Thymus (tissue), 11 donors: ENCODE measurements around the gene DIPK1B. TPM values are rescaled to one million over a fixed set of nuclear protein-coding genes. Genes with fewer than 3 reads are reported as not detected.

Source experiments
- DNase-seq, 9 donors: peaks; one replicate each; pipeline ENCODE4 v3.0.0-alpha.2; 2013; ENCODE audit warnings: low spot score in 9 of 9, low read depth in 6 of 9, missing footprints in 1 of 9
- H3K27ac ChIP-seq, 2 donors: one replicate each; pipeline ENCODE4 v1.5.1; 2013; ENCODE audit warnings: control low read depth in 1 of 2, low read depth in 1 of 2, low read length in 1 of 2, mild to moderate bottlenecking in 1 of 2, moderate library complexity in 1 of 2
- H3K27me3 ChIP-seq, 2 donors: one replicate each; pipeline ENCODE4 v1.5.1; 2013; ENCODE audit warnings: low read length in 1 of 2; ENCODE audit not compliant: control insufficient read depth in 2 of 2, insufficient read depth in 1 of 2
- H3K36me3 ChIP-seq, 2 donors: one replicate each; pipeline ENCODE4 v1.5.1; 2013; ENCODE audit warnings: low read length in 1 of 2, mild to moderate bottlenecking in 1 of 2, moderate library complexity in 1 of 2; ENCODE audit not compliant: control insufficient read depth in 2 of 2, insufficient read depth in 2 of 2
- H3K4me1 ChIP-seq, 2 donors: one replicate each; pipeline ENCODE4 v1.5.1; 2013; ENCODE audit warnings: low read length in 2 of 2; ENCODE audit not compliant: control insufficient read depth in 2 of 2, insufficient read depth in 2 of 2
- H3K4me3 ChIP-seq, 2 donors: one replicate each; pipeline ENCODE4 v1.5.1; 2013; ENCODE audit warnings: low read length in 2 of 2, control low read depth in 1 of 2, mild to moderate bottlenecking in 1 of 2
- H3K9me3 ChIP-seq, 2 donors: one replicate each; pipeline ENCODE4 v1.5.1; 2013; ENCODE audit warnings: low read length in 1 of 2, mild to moderate bottlenecking in 1 of 2; ENCODE audit not compliant: control insufficient read depth in 2 of 2, insufficient read depth in 1 of 2
- WGBS: extraction: QIAGEN DNeasy Blood & Tissue Kit; methylation state at CpG from one replicate; pipeline ENCODE4 v1.1.7; 2013; 5-methylcytosine and 5-hydroxymethylcytosine counted together
- polyA plus RNA-seq: library from polyadenylated mRNA; stranded (reverse); fragments of 200-250 nt; gene quantifications from one replicate; pipeline ENCODE4 v1.2.3, GENCODE V29; 2013
- total RNA-seq: library from RNA; stranded (reverse); fragments of 120-200 nt; gene quantifications from one replicate; pipeline ENCODE4 v1.2.4, GENCODE V29; 2013
- donor health status: healthy.

Gene DIPK1B
- total and polyA plus RNA-seq, 2 donors, result 6.8 to 10.1 TPM

DNA sequence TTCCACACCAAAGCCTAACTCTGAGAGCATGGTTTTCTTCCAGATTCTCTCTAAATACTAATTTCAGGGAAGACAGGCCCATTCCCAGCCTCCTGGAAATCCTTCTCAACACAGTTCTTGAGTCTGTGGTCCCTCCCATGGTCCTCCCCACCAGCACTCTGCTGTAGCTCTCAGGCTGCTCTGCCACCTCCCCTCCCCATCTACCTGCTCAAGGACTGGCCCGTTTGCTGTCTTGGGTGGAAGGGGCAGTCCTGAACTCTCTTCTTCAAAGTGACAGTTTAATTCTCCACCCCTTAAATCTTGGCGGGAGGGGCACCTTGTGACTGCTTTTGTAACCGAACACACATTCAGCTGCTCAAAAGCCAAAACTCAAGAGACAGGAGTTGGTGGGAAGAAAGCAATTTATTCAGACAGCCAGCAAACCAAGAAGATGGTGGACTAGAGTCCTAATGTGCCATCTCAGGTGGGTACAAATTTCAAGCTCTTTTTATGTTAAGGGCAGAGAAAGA, 59.6 kb downstream of the DIPK1B start:
- DNase-seq, result no peak
- Histone ChIP-seq H3K4me3 (no peak overlapping the region), H3K27me3 (peaks cover 2 to 7% of the 10 kb centered on the region in 2 donors), H3K36me3 (no peaks in the 10 kb centered on the region), H3K27ac (no peak overlapping the region), H3K4me1 (peaks cover 0 to 9% of the 10 kb centered on the region in 2 donors), H3K9me3 (peaks cover 4 to 13% of the 10 kb centered on the region in 2 donors)
- 90% methylated on average over 3 of the region's 3 CpGs for WGBS

DNA sequence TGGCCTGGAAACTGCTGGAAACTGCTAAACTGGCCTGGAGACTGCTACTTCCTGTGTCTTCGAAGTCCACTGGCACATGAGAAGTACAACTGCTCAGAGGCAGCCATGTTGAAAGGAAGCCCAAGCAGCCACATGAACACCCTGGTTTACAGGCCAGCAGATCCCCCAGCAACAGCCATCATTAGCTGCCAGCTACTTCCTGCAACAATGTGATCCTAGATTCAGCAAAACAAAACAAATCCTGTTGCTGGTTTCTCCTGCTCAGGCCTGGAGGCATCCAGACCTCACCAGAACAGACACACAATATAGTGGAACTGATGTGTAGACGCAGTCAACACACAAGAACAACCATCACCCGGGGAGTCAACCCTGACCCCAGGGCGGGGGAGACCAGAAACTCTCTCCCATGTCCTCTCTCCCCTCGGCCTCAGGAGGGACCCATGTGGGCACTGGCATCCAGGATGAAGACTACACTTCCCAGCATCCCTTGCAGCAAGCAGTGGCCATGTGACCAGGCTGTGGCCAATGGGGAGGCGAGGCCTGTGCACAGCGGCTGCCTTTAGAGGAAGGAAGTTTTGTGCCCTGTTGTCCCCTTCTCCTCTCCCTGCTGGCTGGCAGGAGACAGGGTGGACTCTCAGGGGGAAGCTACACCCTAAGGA, 61.1 kb downstream of the DIPK1B start:
- Histone ChIP-seq H3K27ac (no peak overlapping the region), H3K4me3 (no peak overlapping the region), H3K27me3 (peaks cover 2 to 16% of the 10 kb centered on the region in 2 donors), H3K4me1 (peaks cover 0 to 4% of the 10 kb centered on the region in 2 donors), H3K9me3 (peaks cover 4 to 13% of the 10 kb centered on the region in 2 donors), H3K36me3 (no peaks in the 10 kb centered on the region)
- peak in 2 of 9 donors; percentile 26 to 41 for DNase-seq
- 80% methylated on average over 7 of the region's 7 CpGs for WGBS

Other genes starting within 250 kb of the DIPK1B start
- 13.6 TPM for gene SEC16A, start 229.5 kb upstream of the DIPK1B start, total RNA-seq
- gene SEC16A, start 229.5 kb upstream of the DIPK1B start, polyA plus RNA-seq, result 89.7 TPM
- 14.9 TPM for gene NOTCH1, start 166.5 kb upstream of the DIPK1B start, total RNA-seq
- gene NOTCH1, start 166.5 kb upstream of the DIPK1B start, polyA plus RNA-seq, result 15.9 TPM
- gene EGFL7, start 49.7 kb upstream of the DIPK1B start, total RNA-seq, result 18.1 TPM
- 118 TPM for gene EGFL7, start 49.7 kb upstream of the DIPK1B start, polyA plus RNA-seq
- 8.2 TPM for gene AGPAT2, start 25.1 kb upstream of the DIPK1B start, total RNA-seq
- gene AGPAT2, start 25.1 kb upstream of the DIPK1B start, polyA plus RNA-seq, result 28.8 TPM
- 1.2 TPM for gene LCN10, start 30.4 kb downstream of the DIPK1B start, total RNA-seq
- 12.5 TPM for gene LCN10, start 30.4 kb downstream of the DIPK1B start, polyA plus RNA-seq
- gene LCN6, start 36.0 kb downstream of the DIPK1B start, total RNA-seq, result not detected
- gene LCN6, start 36.0 kb downstream of the DIPK1B start, polyA plus RNA-seq, result 7.1 TPM
- gene LCN8, start 45.7 kb downstream of the DIPK1B start, total RNA-seq, result not detected
- gene LCN8, start 45.7 kb downstream of the DIPK1B start, polyA plus RNA-seq, result 0.02 TPM
- gene LCN15, start 51.9 kb downstream of the DIPK1B start, total RNA-seq, result 0.05 TPM
- 0.43 TPM for gene LCN15, start 51.9 kb downstream of the DIPK1B start, polyA plus RNA-seq
- gene TMEM141, start 78.8 kb downstream of the DIPK1B start, total RNA-seq, result 81.0 TPM
- 81.0 TPM for gene TMEM141, start 78.8 kb downstream of the DIPK1B start, polyA plus RNA-seq
- gene CCDC183, start 83.8 kb downstream of the DIPK1B start, total RNA-seq, result 3.2 TPM
- 5.0 TPM for gene CCDC183, start 83.8 kb downstream of the DIPK1B start, polyA plus RNA-seq
- 43.4 TPM for gene RABL6, start 95.4 kb downstream of the DIPK1B start, total RNA-seq
- gene RABL6, start 95.4 kb downstream of the DIPK1B start, polyA plus RNA-seq, result 55.1 TPM
- 0.42 TPM for gene AJM1, start 129.9 kb downstream of the DIPK1B start, total RNA-seq
- gene AJM1, start 129.9 kb downstream of the DIPK1B start, polyA plus RNA-seq, result 1.8 TPM
- 66.5 TPM for gene PHPT1, start 136.8 kb downstream of the DIPK1B start, total RNA-seq
- 85.7 TPM for gene PHPT1, start 136.8 kb downstream of the DIPK1B start, polyA plus RNA-seq
- gene MAMDC4, start 139.8 kb downstream of the DIPK1B start, total RNA-seq, result 1.3 TPM
- gene MAMDC4, start 139.8 kb downstream of the DIPK1B start, polyA plus RNA-seq, result 14.0 TPM
- gene EDF1, start 153.7 kb downstream of the DIPK1B start, total RNA-seq, result 410 TPM
- gene EDF1, start 153.7 kb downstream of the DIPK1B start, polyA plus RNA-seq, result 407 TPM
- 12.8 TPM for gene TRAF2, start 173.9 kb downstream of the DIPK1B start, total RNA-seq
- 18.8 TPM for gene TRAF2, start 173.9 kb downstream of the DIPK1B start, polyA plus RNA-seq
- gene FBXW5, start 232.2 kb downstream of the DIPK1B start, total RNA-seq, result 101 TPM
- 162 TPM for gene FBXW5, start 232.2 kb downstream of the DIPK1B start, polyA plus RNA-seq
- 2.2 TPM for gene C8G, start 232.7 kb downstream of the DIPK1B start, total RNA-seq
- 6.5 TPM for gene C8G, start 232.7 kb downstream of the DIPK1B start, polyA plus RNA-seq
- gene LCN12, start 239.7 kb downstream of the DIPK1B start, total RNA-seq, result 4.2 TPM
- 14.4 TPM for gene LCN12, start 239.7 kb downstream of the DIPK1B start, polyA plus RNA-seq